Measurements from ENCODE around the gene DRD5.

Gene DRD5

DNA sequence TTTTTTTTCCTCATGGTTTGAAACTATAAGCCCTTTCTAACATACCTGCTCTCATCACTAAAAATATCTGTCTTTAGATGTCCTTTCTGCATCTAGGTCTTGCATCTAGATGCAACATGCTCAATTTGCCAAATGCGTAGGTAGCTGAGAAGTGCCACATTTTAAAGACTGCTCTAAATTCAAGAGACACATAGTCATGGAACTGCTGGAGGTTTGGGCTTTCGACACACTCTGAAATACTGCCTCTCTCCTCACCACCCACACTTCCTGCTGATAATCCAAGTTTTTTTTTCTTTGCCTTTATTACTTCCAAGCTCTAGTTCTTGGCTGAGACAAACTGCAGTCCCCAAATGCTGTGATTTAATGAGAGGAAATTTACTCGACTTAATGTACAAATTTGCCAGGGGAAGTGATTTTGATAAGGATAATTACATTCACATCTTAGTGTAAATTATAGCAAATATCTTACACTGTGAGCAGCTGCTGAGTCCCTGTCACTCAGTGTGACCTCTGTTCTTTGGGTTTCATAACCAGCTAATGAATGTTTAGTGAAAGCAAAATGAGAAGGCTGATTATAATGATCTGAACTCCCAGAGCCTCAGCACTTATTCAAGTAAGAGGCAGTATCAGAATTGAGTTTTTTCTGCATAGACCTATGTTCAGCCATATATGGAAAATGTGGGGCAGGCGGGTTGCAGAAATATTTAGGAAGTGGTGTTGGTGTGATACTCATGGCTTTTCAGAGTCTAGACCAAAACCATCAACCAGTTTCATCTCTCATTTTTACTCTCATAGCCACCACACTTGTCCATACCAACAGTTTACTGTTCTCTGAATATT is 31.3 kb downstream of the DRD5 start:
- Histone ChIP-seq H3K36me3 (ENCODE audit: control insufficient read depth in 2 of 2, insufficient read depth in 2 of 2, low read length in 2 of 2) (no peaks in the 10 kb centered on the region), H3K9me3 (ENCODE audit: control insufficient read depth in 2 of 2, low read length in 2 of 2) (no peaks in the 10 kb centered on the region), H3K27ac (ENCODE audit: low read depth in 2 of 2, low read length in 2 of 2) (no peak overlapping the region), H3K4me3 (ENCODE audit: low read length in 2 of 2) (no peak overlapping the region), H3K27me3 (ENCODE audit: control insufficient read depth in 2 of 2, insufficient read depth in 2 of 2, low read length in 2 of 2) (no peaks in the 10 kb centered on the region), H3K4me1 (ENCODE audit: control insufficient read depth in 2 of 2, insufficient read depth in 2 of 2, low read length in 2 of 2) (no peaks in the 10 kb centered on the region), H3K9ac (ENCODE audit: low read depth in 1 of 2, low read length in 2 of 2) (no peak overlapping the region)

DNA sequence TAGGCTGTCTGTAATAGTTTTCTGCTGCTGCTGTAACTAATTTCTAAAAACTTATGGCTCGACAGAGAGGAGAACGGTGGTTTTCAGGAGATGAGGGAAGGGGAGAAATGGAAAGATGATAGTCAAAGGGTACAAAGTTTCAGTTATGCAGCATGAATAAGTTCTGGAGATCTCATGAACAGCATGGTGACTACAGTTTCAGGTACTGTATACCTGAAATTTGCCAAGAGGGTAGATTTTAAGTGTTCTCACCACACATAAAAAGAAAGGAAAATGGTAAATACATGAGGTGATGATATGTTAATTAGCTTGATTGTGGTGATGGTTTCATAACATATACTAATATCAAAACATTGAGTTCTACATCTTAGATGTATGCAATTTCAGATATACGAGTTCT is 34.9 kb downstream of the DRD5 start:
- Histone ChIP-seq H3K4me3 (ENCODE audit: low read length in 2 of 2) (no peak overlapping the region), H3K27ac (ENCODE audit: low read depth in 2 of 2, low read length in 2 of 2) (no peak overlapping the region), H3K36me3 (ENCODE audit: control insufficient read depth in 2 of 2, insufficient read depth in 2 of 2, low read length in 2 of 2) (no peaks in the 10 kb centered on the region), H3K27me3 (ENCODE audit: control insufficient read depth in 2 of 2, insufficient read depth in 2 of 2, low read length in 2 of 2) (no peaks in the 10 kb centered on the region), H3K9ac (ENCODE audit: low read depth in 1 of 2, low read length in 2 of 2) (no peak overlapping the region), H3K4me1 (ENCODE audit: control insufficient read depth in 2 of 2, insufficient read depth in 2 of 2, low read length in 2 of 2) (no peaks in the 10 kb centered on the region), H3K9me3 (ENCODE audit: control insufficient read depth in 2 of 2, low read length in 2 of 2) (no peaks in the 10 kb centered on the region)

GRCh38 chr4:9820343-9820742 is 38.9 kb downstream of the DRD5 start:
- H3K27ac ChIP-seq (ENCODE audit: low read depth in 2 of 2, low read length in 2 of 2) = no peak overlapping the region
- H3K4me1 ChIP-seq (ENCODE audit: control insufficient read depth in 2 of 2, insufficient read depth in 2 of 2, low read length in 2 of 2) = no peaks in the 10 kb centered on the region
- H3K9ac ChIP-seq (ENCODE audit: low read depth in 1 of 2, low read length in 2 of 2) = no peak overlapping the region
- no peaks in the 10 kb centered on the region for H3K36me3 ChIP-seq (ENCODE audit: control insufficient read depth in 2 of 2, insufficient read depth in 2 of 2, low read length in 2 of 2)
- H3K4me3 ChIP-seq (ENCODE audit: low read length in 2 of 2) = no peak overlapping the region
- no peaks in the 10 kb centered on the region for H3K27me3 ChIP-seq (ENCODE audit: control insufficient read depth in 2 of 2, insufficient read depth in 2 of 2, low read length in 2 of 2)
- H3K9me3 ChIP-seq (ENCODE audit: control insufficient read depth in 2 of 2, low read length in 2 of 2) = no peaks in the 10 kb centered on the region

DNA sequence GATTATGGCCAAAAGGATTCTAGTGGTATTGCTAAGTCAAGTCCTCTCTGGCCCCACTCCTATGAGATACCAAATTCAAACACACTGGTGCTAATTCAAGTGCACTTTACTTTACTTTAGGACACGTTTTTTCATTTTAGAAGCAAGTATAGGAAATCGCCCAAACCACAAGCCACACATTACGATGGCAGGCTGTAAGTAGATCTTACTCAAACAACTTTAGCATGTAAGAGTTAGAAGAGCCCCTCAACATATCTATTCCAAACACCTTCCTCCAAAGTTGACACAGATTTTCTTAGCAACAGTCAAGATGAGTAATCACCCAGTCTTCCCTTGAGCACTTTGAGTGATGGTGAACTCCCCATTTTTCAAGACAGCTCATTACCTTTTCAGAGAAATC is 43.6 kb downstream of the DRD5 start:
- Histone ChIP-seq H3K4me1 (ENCODE audit: control insufficient read depth in 2 of 2, insufficient read depth in 2 of 2, low read length in 2 of 2) (no peaks in the 10 kb centered on the region), H3K27ac (ENCODE audit: low read depth in 2 of 2, low read length in 2 of 2) (no peak overlapping the region), H3K4me3 (ENCODE audit: low read length in 2 of 2) (no peak overlapping the region), H3K27me3 (ENCODE audit: control insufficient read depth in 2 of 2, insufficient read depth in 2 of 2, low read length in 2 of 2) (no peaks in the 10 kb centered on the region), H3K36me3 (ENCODE audit: control insufficient read depth in 2 of 2, insufficient read depth in 2 of 2, low read length in 2 of 2) (no peaks in the 10 kb centered on the region), H3K9ac (ENCODE audit: low read depth in 1 of 2, low read length in 2 of 2) (no peak overlapping the region), H3K9me3 (ENCODE audit: control insufficient read depth in 2 of 2, low read length in 2 of 2) (no peaks in the 10 kb centered on the region)

DNA sequence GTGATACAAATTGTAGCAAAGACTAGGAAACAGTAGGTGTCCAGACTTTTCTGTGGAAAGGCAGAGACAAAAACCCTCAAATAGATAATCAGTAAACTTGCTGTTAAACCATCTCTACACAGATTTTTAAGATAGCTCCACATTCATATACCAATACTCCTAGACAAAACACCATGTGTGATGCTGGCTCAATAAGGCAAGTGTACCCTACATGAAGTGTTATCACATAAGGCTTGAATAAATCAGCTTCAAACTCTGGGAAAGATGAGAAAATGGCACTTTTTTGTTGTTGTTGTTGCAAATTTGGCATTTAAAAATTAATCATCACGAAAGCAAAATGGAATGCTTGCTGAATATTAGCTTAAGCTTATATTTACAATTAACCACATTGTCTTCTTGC is 45.1 kb downstream of the DRD5 start:
- Histone ChIP-seq H3K9ac (ENCODE audit: low read depth in 1 of 2, low read length in 2 of 2) (no peak overlapping the region), H3K27ac (ENCODE audit: low read depth in 2 of 2, low read length in 2 of 2) (no peak overlapping the region), H3K27me3 (ENCODE audit: control insufficient read depth in 2 of 2, insufficient read depth in 2 of 2, low read length in 2 of 2) (no peaks in the 10 kb centered on the region), H3K9me3 (ENCODE audit: control insufficient read depth in 2 of 2, low read length in 2 of 2) (no peaks in the 10 kb centered on the region), H3K36me3 (ENCODE audit: control insufficient read depth in 2 of 2, insufficient read depth in 2 of 2, low read length in 2 of 2) (no peaks in the 10 kb centered on the region), H3K4me3 (ENCODE audit: low read length in 2 of 2) (no peak overlapping the region), H3K4me1 (ENCODE audit: control insufficient read depth in 2 of 2, insufficient read depth in 2 of 2, low read length in 2 of 2) (no peaks in the 10 kb centered on the region)

DNA sequence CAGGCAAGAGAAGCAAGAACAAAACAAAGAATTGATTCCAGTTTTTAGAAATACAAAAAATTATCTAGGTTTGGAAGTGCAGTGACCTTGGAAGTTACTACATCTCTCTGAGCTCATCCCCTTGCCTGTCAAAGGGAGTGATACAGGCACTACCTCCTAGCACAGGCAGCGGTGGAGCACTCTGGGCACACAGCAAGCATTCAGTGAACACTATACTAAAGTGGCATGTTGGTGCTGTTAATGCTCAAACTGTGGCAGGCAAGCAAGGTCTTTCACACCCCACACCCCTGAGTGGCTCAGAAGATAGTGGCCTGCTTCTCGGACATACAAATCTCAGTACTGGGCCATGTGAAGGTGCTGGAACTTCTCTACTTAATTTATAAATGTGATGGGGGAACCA is 51.2 kb downstream of the DRD5 start:
- H3K36me3 ChIP-seq (ENCODE audit: control insufficient read depth in 2 of 2, insufficient read depth in 2 of 2, low read length in 2 of 2) = no peaks in the 10 kb centered on the region
- no peaks in the 10 kb centered on the region for H3K9me3 ChIP-seq (ENCODE audit: control insufficient read depth in 2 of 2, low read length in 2 of 2)
- H3K9ac ChIP-seq (ENCODE audit: low read depth in 1 of 2, low read length in 2 of 2) = no peak overlapping the region
- no peak overlapping the region for H3K4me3 ChIP-seq (ENCODE audit: low read length in 2 of 2)
- H3K27ac ChIP-seq (ENCODE audit: low read depth in 2 of 2, low read length in 2 of 2) = no peak overlapping the region
- H3K27me3 ChIP-seq (ENCODE audit: control insufficient read depth in 2 of 2, insufficient read depth in 2 of 2, low read length in 2 of 2) = no peaks in the 10 kb centered on the region
- H3K4me1 ChIP-seq (ENCODE audit: control insufficient read depth in 2 of 2, insufficient read depth in 2 of 2, low read length in 2 of 2) = no peaks in the 10 kb centered on the region

- Histone ChIP-seq H3K9ac (ENCODE audit: low read depth in 1 of 2, low read length in 2 of 2) (no peak overlapping the region), H3K27ac (ENCODE audit: low read depth in 2 of 2, low read length in 2 of 2) (no peak overlapping the region), H3K27me3 (ENCODE audit: control insufficient read depth in 2 of 2, insufficient read depth in 2 of 2, low read length in 2 of 2) (no peaks in the 10 kb centered on the region)
Measured at GRCh38 chr4:9833421-9833820, 52.0 kb downstream of the DRD5 start.

More at GRCh38 chr4:9833421-9833820, 52.0 kb downstream of the DRD5 start:
- no peaks in the 10 kb centered on the region for H3K36me3 ChIP-seq (ENCODE audit: control insufficient read depth in 2 of 2, insufficient read depth in 2 of 2, low read length in 2 of 2)
- H3K4me1 ChIP-seq (ENCODE audit: control insufficient read depth in 2 of 2, insufficient read depth in 2 of 2, low read length in 2 of 2) = no peaks in the 10 kb centered on the region
- no peaks in the 10 kb centered on the region for H3K9me3 ChIP-seq (ENCODE audit: control insufficient read depth in 2 of 2, low read length in 2 of 2)
- H3K4me3 ChIP-seq (ENCODE audit: low read length in 2 of 2) = no peak overlapping the region
